HUES6 (cell line): ENCODE measurements around the gene COL10A1.

ENCODE experiments used
- H3K27ac ChIP-seq: 2 replicates; pipeline ENCODE4 v1.7.0; 2013; ENCODE audit warnings: low read depth, mild to moderate bottlenecking, low read length, inconsistent platforms
- H3K27me3 ChIP-seq: 2 replicates; pipeline ENCODE4 v1.6.1; 2013; ENCODE audit warnings: low read length; ENCODE audit not compliant: control insufficient read depth, insufficient read depth
- H3K36me3 ChIP-seq: 2 replicates; pipeline ENCODE4 v1.6.1; 2013; ENCODE audit warnings: low read length; ENCODE audit not compliant: control insufficient read depth, insufficient read depth
- H3K4me1 ChIP-seq: 2 replicates; pipeline ENCODE4 v1.6.1; 2013; ENCODE audit warnings: low read length; ENCODE audit not compliant: control insufficient read depth, insufficient read depth
- H3K4me3 ChIP-seq: 2 replicates; pipeline ENCODE4 v1.5.1; 2013; ENCODE audit warnings: low read depth, low read length
- H3K9ac ChIP-seq: one replicate; pipeline ENCODE4 v1.6.1; 2013; ENCODE audit warnings: mild to moderate bottlenecking, low read length
- H3K9me3 ChIP-seq: 2 replicates; pipeline ENCODE4 v1.6.1; 2013; ENCODE audit warnings: low read depth, low read length; ENCODE audit not compliant: control insufficient read depth, insufficient read depth

Gene COL10A1

DNA sequence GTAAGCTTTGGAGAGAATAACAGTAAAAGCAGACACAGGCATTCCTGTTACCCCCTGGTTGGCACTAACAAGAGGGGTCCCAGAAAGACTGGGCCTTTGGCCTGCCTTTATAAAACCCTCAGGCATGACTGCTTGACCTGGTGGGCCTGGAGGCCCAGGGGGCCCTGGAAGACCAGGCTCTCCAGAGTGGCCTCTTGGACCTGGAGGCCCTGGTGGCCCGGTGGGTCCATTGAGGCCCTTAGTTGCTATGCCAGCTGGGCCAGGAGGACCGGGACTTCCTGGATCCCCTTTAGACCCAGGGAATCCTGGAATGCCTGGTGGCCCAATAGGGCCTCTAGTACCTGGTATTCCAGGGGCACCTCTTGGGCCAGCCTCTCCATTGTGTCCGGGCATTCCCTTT, 5.5 kb downstream of the COL10A1 start:
- Histone ChIP-seq H3K4me3 (no peak overlapping the region), H3K9ac (no peak overlapping the region), H3K36me3 (peaks cover 17% of the 10 kb centered on the region; the same call in 1 of the 2 replicates), H3K27me3 (no peaks in the 10 kb centered on the region), H3K4me1 (no peaks in the 10 kb centered on the region), H3K9me3 (no peaks in the 10 kb centered on the region), H3K27ac (no peak overlapping the region)

DNA sequence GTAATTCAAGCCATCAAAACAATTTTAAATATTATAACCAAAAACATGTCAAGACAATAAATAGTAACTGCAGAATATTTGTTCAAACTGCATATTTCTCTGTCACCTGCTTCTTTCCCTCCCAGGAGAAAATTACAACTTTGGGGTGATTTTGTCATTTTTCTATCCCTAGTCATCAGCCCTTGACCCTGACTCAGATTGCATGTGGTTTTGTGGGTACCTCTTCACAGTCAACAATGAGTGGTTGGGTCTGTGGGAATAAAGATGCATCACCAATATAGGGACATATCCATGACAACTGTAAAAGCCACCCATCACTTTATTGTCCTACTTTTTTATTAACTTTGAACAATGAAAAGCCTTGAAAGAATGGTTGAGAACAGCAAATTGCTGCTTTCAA, 7.3 kb downstream of the COL10A1 start:
- Histone ChIP-seq H3K4me3 (no peak overlapping the region), H3K27me3 (no peaks in the 10 kb centered on the region), H3K9ac (no peak overlapping the region), H3K9me3 (no peaks in the 10 kb centered on the region), H3K27ac (no peak overlapping the region), H3K36me3 (peaks cover 32% of the 10 kb centered on the region), H3K4me1 (no peaks in the 10 kb centered on the region)

DNA sequence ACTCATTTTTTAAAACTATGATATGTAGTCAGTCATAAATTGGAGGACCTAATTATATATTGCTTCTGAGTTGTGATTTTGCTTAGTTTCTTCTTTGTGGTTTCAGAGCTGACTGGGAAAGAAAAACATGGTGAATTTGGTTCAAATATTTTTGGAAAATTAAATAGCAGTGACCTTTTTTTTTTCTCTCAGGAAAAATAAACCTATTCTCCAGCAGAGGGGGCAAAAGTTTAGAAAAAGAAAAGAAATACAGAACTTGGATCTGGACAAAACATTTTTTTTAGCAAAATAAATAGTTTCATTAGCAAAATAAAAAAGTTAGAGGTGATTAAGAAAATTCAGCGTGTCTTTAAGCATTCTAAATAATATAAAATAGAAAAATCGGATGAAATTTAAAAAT, 10.2 kb downstream of the COL10A1 start:
- H3K36me3 ChIP-seq: peaks cover 50% of the 10 kb centered on the region
- no peaks in the 10 kb centered on the region for H3K4me1 ChIP-seq
- no peak overlapping the region for H3K4me3 ChIP-seq
- H3K27me3 ChIP-seq: no peaks in the 10 kb centered on the region
- no peaks in the 10 kb centered on the region for H3K9me3 ChIP-seq
- H3K27ac ChIP-seq: no peak overlapping the region
- no peak overlapping the region for H3K9ac ChIP-seq

DNA sequence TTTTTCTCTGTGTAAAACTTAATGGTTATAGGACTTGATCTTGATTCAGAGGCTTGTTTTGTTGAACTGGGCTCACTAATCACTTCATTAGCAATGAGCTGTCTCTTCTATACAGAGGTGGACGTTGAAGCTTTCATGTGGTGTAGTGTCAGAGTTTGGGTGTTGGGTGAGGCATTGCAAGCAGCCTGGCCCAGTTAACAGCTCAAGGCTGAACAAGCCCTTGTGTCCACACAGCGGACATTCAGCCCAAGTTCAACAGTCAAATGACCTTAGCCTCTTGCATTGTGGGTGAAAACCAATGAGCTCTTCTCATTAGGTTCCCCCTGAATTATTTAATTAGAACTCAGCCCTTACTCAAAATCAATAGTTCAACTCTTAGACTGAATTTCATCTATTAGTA, 12.5 kb downstream of the COL10A1 start:
- Histone ChIP-seq H3K27me3 (no peaks in the 10 kb centered on the region), H3K4me1 (peaks cover 4% of the 10 kb centered on the region; the same call in 1 of the 2 replicates), H3K9me3 (no peaks in the 10 kb centered on the region), H3K9ac (no peak overlapping the region), H3K4me3 (no peak overlapping the region), H3K36me3 (peaks cover 64% of the 10 kb centered on the region), H3K27ac (no peak overlapping the region)

DNA sequence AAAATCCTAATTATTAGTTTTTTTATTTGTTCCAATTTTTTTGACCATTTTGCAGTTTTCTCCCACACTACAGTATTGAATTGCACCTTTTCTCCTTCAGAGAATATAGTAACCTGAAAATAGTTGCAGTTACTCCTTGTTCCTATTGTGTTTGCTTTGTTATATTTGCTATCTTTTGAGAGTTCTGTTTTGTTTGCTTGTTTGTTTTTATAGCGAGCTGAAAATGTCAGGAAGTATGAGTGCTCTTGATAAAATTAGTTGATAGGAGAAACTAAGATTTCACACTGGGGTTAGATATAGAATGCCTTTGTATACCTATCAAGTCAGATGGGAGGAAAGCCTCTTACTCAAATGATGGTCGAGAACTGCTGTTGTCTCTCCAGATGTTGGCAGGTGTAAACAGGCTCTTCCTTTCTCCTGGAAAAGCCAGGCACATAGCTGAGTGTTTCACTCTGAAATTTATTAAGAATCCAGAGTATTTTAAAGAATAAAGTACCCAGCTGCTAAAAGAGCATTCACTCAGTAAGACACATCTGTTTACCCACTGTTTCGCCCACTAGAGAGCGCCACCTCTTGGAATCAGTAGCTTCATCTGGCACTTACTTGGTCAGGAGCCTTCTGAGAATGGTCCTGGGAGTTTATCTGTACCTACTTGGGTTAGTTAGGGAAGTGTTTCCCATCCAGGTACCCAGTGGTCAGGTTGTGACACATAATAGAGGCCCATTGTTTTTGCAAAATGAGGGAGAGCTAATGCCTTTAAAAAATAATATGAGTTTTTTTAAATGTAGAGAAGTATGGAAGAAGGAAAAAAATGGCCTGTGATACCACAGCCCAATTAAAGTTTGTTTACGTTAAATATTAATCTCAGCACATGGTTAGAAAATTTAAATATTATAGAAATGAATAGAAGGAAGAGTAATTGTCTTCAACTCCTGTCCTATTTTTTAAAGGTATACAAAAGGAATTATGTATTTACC, 14.1 kb downstream of the COL10A1 start:
- H3K27me3 ChIP-seq: no peaks in the 10 kb centered on the region
- no peak overlapping the region for H3K4me3 ChIP-seq
- peaks cover 8% of the 10 kb centered on the region for H3K4me1 ChIP-seq
- H3K9ac ChIP-seq: no peak overlapping the region
- H3K9me3 ChIP-seq: no peaks in the 10 kb centered on the region
- no peak overlapping the region for H3K27ac ChIP-seq
- H3K36me3 ChIP-seq: peaks cover 63% of the 10 kb centered on the region

DNA sequence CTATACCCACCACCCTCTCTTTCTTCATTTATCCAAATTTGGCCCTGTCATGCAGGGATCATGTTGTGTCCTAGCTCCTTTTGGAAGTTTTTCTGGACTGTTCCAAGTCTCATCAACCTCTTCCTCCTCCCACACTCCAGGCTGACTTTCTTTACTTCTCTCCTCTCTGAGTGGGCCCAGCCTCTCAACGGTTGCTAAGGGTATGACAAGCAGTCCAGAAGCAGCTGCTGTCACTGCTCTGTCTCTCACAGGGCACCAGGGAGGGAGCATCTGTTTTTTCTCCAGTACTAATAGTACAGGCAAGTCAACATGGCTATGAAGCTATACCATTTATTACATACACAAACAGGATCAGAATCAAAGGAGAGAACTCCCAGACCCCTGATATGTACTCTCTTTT, 17.1 kb downstream of the COL10A1 start:
- Histone ChIP-seq H3K9ac (no peak overlapping the region), H3K4me3 (no peak overlapping the region), H3K27ac (no peak overlapping the region), H3K36me3 (peaks cover 42% of the 10 kb centered on the region), H3K27me3 (no peaks in the 10 kb centered on the region), H3K4me1 (peaks cover 36% of the 10 kb centered on the region), H3K9me3 (no peaks in the 10 kb centered on the region)

DNA sequence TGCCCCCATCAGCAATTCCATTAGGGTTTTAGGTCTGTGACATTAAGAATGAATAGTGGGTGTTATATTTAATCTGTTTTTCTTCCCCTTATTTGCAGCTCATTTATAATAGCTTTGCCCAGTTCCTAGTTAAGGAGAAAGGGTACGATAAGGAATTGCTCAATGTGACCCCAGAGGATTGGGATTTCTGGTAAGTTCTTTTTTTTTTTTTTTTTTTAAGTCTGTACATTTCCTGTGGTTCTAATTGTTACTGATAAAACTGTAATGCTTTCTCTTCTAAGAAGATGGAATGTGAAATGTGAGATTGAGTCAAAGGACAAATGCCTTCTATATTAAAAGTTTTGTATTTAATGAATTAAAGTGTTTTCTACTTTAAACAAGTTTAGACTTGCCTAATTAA, 19.8 kb downstream of the COL10A1 start:
- Histone ChIP-seq H3K27me3 (no peaks in the 10 kb centered on the region), H3K4me3 (0 out of 2 replicates have a peak overlapping the region, but pooled peaks have one; percentile 27), H3K9me3 (no peaks in the 10 kb centered on the region), H3K36me3 (peaks cover 29% of the 10 kb centered on the region), H3K4me1 (peaks cover 58% of the 10 kb centered on the region), H3K27ac (peak overlapping the region; percentile 80; the same call in 1 of the 2 replicates), H3K9ac (no peak overlapping the region)

DNA sequence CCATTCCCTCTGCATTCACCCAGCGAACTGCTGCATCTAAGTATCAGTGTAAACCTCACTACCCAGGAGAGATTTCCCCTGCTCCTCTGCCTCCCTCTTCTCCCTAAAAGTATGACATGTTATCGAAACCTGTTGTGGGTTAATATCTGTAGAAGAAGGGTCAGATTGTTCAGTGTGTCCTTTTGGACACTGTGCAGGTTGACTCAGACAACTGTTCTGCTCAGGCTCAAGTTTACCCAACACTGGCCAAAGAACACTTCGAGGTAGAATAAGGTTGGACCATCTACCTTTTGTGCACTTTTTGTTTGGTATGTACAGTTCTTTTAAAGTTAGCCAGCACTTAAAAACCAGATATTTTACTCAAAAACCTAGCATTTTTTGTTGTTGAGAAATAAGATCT, 20.7 kb downstream of the COL10A1 start:
- Histone ChIP-seq H3K4me3 (no peak overlapping the region), H3K27ac (no peak overlapping the region), H3K27me3 (no peaks in the 10 kb centered on the region), H3K36me3 (peaks cover 20% of the 10 kb centered on the region), H3K9me3 (no peaks in the 10 kb centered on the region), H3K4me1 (peaks cover 58% of the 10 kb centered on the region), H3K9ac (no peak overlapping the region)

DNA sequence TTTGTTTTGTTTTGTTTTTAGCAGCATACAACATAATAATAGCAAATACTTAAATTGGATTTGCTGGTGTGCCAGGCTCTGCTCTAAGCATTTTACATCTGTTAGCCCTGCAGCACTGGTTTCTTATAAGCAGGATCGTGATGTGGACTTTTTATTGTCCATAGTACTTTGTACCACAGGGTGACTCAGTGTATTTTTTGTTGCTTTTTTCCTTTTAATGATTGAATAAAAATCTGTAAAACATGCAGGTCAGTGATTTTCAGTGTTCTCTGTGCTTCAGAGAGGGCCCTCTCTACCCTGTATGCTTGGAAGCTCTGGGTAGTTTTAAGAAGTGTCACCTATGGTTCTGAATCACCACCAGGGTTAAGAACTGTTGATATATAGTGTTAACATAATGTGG, 21.3 kb downstream of the COL10A1 start:
- peaks cover 18% of the 10 kb centered on the region for H3K36me3 ChIP-seq
- H3K4me3 ChIP-seq: no peak overlapping the region
- H3K9ac ChIP-seq: no peak overlapping the region
- H3K27me3 ChIP-seq: no peaks in the 10 kb centered on the region
- H3K9me3 ChIP-seq: no peaks in the 10 kb centered on the region
- H3K4me1 ChIP-seq: peaks cover 62% of the 10 kb centered on the region
- H3K27ac ChIP-seq: no peak overlapping the region

DNA sequence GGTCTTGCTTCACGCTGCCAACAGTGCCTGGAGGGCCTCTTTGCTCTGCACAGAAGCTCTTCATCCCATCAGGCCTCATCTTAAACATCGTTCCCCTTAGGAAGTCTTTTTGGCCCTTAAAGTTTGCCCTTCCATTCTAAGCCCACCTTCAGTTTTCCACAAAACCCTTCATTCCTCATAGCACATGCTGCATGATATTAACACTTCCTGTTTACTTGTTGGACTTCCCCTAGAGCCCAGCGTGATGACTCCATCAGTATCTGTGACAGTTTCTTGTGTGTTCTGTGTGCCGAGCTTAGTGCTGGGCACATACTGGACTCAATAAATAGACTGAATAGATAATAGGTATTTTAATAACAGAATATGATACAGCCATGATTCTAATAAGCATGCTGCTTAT, 23.1 kb downstream of the COL10A1 start:
- H3K4me1 ChIP-seq: peaks cover 58% of the 10 kb centered on the region
- 0 out of 2 replicates have a peak, but pooled peaks cover 3% of the 10 kb centered on the region for H3K36me3 ChIP-seq
- H3K9ac ChIP-seq: no peak overlapping the region
- no peak overlapping the region for H3K4me3 ChIP-seq
- H3K27ac ChIP-seq: no peak overlapping the region
- no peaks in the 10 kb centered on the region for H3K27me3 ChIP-seq
- no peaks in the 10 kb centered on the region for H3K9me3 ChIP-seq

DNA sequence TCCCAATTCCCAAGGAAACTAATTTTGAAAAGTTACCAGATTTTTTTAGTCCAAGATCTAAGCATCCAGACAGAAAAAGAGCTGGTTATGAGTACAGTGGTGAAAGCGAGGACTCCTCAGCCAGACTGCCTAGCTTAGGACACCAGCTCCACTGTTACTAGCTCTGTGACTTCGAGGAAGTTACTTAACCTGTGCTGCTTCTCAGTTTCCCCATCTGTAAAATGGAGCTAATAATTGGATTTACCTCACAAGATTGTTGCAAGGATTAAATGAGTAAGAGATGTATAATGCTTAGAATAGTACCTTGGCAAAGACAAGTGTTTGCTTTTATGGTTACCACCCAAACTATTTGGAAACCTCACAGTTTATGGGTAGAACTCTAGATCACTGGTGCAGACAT, 24.1 kb downstream of the COL10A1 start:
- H3K4me3 ChIP-seq: peak overlapping the region; percentile 92
- peaks cover under 1% of the 10 kb centered on the region; the same call in 1 of the 2 replicates for H3K9me3 ChIP-seq
- 0 out of 2 replicates have a peak, but pooled peaks cover 3% of the 10 kb centered on the region for H3K36me3 ChIP-seq
- H3K27ac ChIP-seq: no peak overlapping the region
- H3K9ac ChIP-seq: no peak overlapping the region
- H3K27me3 ChIP-seq: no peaks in the 10 kb centered on the region
- peaks cover 54% of the 10 kb centered on the region for H3K4me1 ChIP-seq
